Neural crest cell (in vitro differentiated cells): Measurements from ENCODE around the gene SNRNP25. TPM values are rescaled to one million over a fixed set of nuclear protein-coding genes. Genes with fewer than 3 reads are reported as not detected.
"Not testable (repeated sequence)": the region's sequence is repeated elsewhere in the genome, so short reads cannot be mapped to it uniquely, and the experiment has no call there.

ENCODE experiments used
- DNase-seq: peaks from one replicate; pipeline ENCODE4 v3.0.0; 2021; ENCODE audit warnings: low read depth, mixed read lengths, low spot score
- H3K27ac Mint-ChIP-seq: one replicate; pipeline ENCODE4 v1.8.0; 2021; ENCODE audit warnings: mild to moderate bottlenecking, mixed read lengths; ENCODE audit not compliant: unreplicated experiment
- H3K27me3 Mint-ChIP-seq: 2 replicates; pipeline ENCODE4 v1.8.0; 2021; ENCODE audit warnings: low read depth, mild to moderate bottlenecking, mixed read lengths
- H3K36me3 Mint-ChIP-seq: 2 replicates; pipeline ENCODE4 v1.8.0; 2021; ENCODE audit warnings: low read depth, mild to moderate bottlenecking, mixed read lengths
- H3K4me1 Mint-ChIP-seq: 2 replicates; pipeline ENCODE4 v1.8.0; 2021; ENCODE audit warnings: mixed read lengths
- H3K4me3 Mint-ChIP-seq: one replicate; pipeline ENCODE4 v1.8.0; 2021; ENCODE audit warnings: mild to moderate bottlenecking, mixed read lengths
- H3K9me3 Mint-ChIP-seq: 2 replicates; pipeline ENCODE4 v1.8.0; 2021; ENCODE audit warnings: mixed read lengths
- CTCF ChIP-seq: fragments of 200-600 bp; sonication (generic); conservative IDR thresholded peaks from 2 replicates; pipeline ENCODE4 v1.5.0; 2021; ENCODE audit warnings: antibody characterized with exemption, mild to moderate bottlenecking
- total RNA-seq: library from RNA; stranded (reverse); gene quantifications from 2 replicates; pipeline ENCODE4 v1.2.1, GENCODE V29; 2021

The SNRNP25 gene
- total RNA-seq, 1 donor from 2014 or later: 85.6 TPM

DNA sequence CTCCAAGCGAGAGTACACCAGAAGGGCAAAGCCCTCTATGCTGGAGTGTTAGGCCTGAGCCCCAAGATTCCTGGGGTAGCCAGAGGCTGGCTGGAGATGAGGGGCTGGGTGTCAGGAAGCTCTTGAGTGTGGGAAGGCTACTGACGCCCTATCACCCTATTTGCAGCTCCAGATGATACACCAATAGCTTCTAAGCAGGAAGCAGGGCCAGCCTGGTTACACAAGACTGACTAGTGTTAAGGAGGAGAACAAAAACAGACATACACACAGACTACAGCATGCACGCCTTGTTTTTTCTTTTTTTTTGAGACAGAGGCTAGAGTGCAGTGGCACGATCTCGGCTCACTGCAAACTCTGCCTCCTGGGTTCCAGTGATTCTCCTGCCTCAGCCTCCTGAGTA, 16.1 kb upstream of the SNRNP25 start:
- H3K27me3 Mint-ChIP-seq: no peaks in the 10 kb centered on the region
- H3K4me3 Mint-ChIP-seq: no peak overlapping the region
- peaks cover 8% of the 10 kb centered on the region for H3K36me3 Mint-ChIP-seq
- no peak for DNase-seq
- H3K9me3 Mint-ChIP-seq: no peaks in the 10 kb centered on the region
- TF ChIP-seq CTCF: no peak
- peaks cover 12% of the 10 kb centered on the region for H3K4me1 Mint-ChIP-seq
- H3K27ac Mint-ChIP-seq: peak overlapping the region; percentile 78

- H3K36me3 Mint-ChIP-seq: peaks cover 13% of the 10 kb centered on the region
- not testable (repeated sequence) for H3K27me3 Mint-ChIP-seq, H3K4me3 Mint-ChIP-seq, H3K27ac Mint-ChIP-seq, H3K9me3 Mint-ChIP-seq, DNase-seq
- peaks cover 12% of the 10 kb centered on the region for H3K4me1 Mint-ChIP-seq
Observed at GRCh38 chr16:38206-38605, 15.4 kb upstream of the SNRNP25 start.

DNA sequence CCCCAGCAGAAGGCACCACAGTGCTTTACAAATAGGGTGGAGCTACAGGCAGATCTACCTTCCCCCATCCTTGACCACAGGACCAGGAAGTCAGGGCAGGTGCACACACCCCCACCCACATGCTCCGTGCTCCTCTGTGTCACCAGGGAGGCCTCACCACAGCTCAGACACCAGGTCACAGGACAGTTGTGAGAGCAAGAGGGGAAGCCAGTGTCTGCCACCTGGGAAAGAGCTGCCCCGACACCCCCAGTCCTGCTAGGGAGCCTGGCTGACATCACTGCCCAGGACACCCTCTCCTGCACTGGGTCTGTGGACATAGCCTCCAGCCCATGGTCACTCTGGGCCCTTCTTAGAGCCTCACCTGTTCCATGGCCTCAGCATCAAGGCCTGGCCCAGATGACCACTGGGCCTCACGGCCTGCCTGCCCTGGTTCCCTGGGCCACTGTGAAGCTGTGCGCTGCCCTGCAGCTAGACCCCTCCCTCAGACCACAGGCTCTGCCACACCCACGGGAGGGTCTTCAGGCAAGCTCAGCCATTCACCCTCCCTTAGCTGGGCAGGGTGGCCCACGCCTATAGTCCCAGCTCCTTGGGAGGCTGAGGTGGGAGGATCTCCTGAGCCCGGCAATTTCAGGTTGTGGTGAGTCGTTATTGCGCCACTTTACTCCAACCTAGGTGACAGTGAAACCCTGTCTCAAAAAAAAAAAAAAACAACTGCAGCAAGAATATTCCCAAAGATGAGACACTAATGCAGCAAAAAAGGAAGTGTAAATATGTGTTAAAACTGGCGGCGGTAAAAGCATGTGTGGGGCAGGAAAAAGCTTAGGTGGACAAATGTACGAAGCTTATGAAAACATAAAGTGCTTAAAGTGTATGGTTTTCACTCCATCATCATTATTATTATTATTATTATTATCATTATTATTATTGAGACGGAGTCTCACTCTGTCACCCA, 14.4 kb upstream of the SNRNP25 start:
- DNase-seq: no peak
- no peak for TF ChIP-seq CTCF
- H3K4me1 Mint-ChIP-seq: peaks cover 9% of the 10 kb centered on the region
- H3K4me3 Mint-ChIP-seq: no peak overlapping the region
- H3K27me3 Mint-ChIP-seq: no peaks in the 10 kb centered on the region
- peaks cover 13% of the 10 kb centered on the region for H3K36me3 Mint-ChIP-seq
- no peaks in the 10 kb centered on the region for H3K9me3 Mint-ChIP-seq
- H3K27ac Mint-ChIP-seq: peak overlapping the region; percentile 35

DNA sequence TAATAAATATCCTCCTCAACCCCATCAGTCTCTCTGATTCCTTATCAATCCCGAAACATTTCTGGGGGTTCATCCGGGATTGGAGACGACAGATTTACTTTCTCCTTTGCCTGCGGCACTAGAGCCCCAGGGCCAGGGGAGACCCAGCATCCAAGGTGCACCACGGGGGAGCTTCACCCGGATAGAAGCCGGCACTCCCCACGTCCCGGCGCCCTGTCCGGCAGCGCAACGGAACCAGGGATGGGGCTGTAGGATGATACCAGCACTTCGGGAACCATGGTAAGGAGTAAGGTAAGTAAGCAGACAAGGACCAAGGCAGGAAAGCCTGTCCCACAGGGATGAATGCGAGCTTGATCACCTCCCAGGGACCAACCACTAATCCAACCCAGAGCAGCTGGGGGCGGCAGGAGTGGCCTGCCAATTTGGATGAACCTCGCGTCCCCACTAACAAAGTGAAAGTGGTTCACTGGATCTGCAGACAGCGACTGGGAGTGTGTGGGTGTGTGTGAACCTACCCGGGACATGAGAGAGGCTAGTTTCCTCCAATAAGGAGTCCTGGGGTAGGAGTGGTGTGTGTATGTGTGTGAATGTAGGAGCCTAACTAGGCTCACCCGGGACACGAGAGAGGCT, 12.1 kb upstream of the SNRNP25 start:
- Mint-ChIP-seq H3K36me3 (peaks cover 13% of the 10 kb centered on the region), H3K27ac (peak overlapping the region; percentile 36), H3K4me3 (no peak overlapping the region), H3K4me1 (no peaks in the 10 kb centered on the region), H3K27me3 (no peaks in the 10 kb centered on the region), H3K9me3 (no peaks in the 10 kb centered on the region)
- DNase-seq: no peak
- no peak for TF ChIP-seq CTCF

DNA sequence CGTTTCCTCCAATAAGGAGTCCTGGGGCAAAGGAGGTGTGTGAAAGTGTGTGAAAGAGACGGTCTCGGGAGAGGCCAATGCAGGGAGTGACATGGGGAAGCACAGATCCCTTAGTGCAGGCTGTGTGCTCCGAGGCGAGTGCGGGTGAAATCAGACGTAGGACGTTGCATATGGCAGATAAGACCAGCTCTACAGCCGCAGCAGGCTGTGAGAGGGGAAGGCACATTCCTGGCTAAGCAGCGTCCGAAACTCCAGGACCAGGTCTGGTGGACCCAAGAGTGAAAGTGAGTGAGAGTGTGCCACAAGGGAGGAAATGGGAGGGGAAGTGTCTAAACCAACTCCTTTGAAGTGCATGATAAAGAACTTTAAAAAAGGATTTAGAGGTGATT, 11.6 kb upstream of the SNRNP25 start:
- Mint-ChIP-seq H3K27me3 (no peaks in the 10 kb centered on the region), H3K4me1 (no peaks in the 10 kb centered on the region), H3K36me3 (peaks cover 14% of the 10 kb centered on the region), H3K27ac (peak overlapping the region; percentile 36), H3K9me3 (no peaks in the 10 kb centered on the region), H3K4me3 (no peak overlapping the region)
- TF ChIP-seq CTCF: no peak
- DNase-seq: no peak

DNA sequence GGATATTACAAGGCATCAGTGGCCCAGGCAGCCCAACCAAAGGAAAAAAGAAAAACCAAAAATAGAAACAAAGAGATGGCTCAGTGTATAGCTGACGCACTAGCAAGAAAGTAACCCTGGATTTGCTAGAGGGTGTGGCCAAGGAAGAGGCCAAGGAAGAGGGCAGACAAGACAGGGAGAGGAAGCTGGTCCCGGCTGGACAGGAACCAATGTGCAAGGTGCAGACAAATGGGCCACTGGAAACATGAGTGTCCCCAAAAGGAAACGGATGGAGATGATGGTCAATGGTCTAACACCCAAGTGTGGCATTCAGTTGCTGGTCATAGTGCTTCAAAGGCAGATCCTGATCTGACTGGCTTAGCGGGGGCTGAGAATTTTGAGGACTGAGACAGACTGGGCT, 10.9 kb upstream of the SNRNP25 start:
- no peaks in the 10 kb centered on the region for H3K9me3 Mint-ChIP-seq
- peaks cover 18% of the 10 kb centered on the region for H3K36me3 Mint-ChIP-seq

More for the DNA sequence above, 10.9 kb upstream of the SNRNP25 start:
- no peak overlapping the region for H3K4me3 Mint-ChIP-seq
- no peak overlapping the region for H3K27ac Mint-ChIP-seq
- no peaks in the 10 kb centered on the region for H3K4me1 Mint-ChIP-seq
- no peaks in the 10 kb centered on the region for H3K27me3 Mint-ChIP-seq
- no peak for DNase-seq
- TF ChIP-seq CTCF: no peak
